ENCODE measurements around the gene WDR64. TPM values are rescaled to one million over a fixed set of nuclear protein-coding genes. Genes with fewer than 3 reads are reported as not detected.

Gene WDR64
- polyA plus RNA-seq, 1 donor from 2014 or later, result 0.21 TPM

DNA sequence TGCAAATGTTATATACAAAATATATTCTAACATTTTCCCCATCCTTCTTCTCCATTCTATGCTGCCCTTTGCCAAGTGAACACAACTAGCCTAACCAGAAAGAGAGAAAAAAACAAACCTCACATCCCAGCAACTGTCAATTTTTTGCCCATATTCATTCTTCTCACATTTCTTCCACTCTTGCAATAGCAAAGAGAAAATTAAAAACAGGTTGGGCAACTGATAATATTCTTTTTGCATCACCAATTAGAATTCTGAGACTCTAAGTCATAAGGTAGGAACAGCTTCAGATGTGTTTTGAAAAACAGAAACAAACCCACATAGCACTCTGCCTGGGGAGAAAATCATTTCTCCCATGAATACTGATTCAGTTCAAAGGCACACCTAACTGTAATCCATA, 170.8 kb downstream of the WDR64 start:
- TF ChIP-seq, protein P1, sequence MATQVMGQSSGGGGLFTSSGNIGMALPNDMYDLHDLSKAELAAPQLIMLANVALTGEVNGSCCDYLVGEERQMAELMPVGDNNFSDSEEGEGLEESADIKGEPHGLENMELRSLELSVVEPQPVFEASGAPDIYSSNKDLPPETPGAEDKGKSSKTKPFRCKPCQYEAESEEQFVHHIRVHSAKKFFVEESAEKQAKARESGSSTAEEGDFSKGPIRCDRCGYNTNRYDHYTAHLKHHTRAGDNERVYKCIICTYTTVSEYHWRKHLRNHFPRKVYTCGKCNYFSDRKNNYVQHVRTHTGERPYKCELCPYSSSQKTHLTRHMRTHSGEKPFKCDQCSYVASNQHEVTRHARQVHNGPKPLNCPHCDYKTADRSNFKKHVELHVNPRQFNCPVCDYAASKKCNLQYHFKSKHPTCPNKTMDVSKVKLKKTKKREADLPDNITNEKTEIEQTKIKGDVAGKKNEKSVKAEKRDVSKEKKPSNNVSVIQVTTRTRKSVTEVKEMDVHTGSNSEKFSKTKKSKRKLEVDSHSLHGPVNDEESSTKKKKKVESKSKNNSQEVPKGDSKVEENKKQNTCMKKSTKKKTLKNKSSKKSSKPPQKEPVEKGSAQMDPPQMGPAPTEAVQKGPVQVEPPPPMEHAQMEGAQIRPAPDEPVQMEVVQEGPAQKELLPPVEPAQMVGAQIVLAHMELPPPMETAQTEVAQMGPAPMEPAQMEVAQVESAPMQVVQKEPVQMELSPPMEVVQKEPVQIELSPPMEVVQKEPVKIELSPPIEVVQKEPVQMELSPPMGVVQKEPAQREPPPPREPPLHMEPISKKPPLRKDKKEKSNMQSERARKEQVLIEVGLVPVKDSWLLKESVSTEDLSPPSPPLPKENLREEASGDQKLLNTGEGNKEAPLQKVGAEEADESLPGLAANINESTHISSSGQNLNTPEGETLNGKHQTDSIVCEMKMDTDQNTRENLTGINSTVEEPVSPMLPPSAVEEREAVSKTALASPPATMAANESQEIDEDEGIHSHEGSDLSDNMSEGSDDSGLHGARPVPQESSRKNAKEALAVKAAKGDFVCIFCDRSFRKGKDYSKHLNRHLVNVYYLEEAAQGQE (IDR thresholded peaks at IDR 0.05; ENCODE audit: borderline replicate concordance), result no peak
- no peak for TF ChIP-seq SMC3 (conservative IDR thresholded peaks at IDR 0.05; ENCODE audit: poor library complexity)
- TF ChIP-seq EZH2 (IDR thresholded peaks at IDR 0.05; ENCODE audit: borderline replicate concordance, insufficient read depth, low read length, poor library complexity, severe bottlenecking), result no peak
- TF ChIP-seq RAD21 (conservative IDR thresholded peaks at IDR 0.05), result no peak
- TF ChIP-seq, protein P2, sequence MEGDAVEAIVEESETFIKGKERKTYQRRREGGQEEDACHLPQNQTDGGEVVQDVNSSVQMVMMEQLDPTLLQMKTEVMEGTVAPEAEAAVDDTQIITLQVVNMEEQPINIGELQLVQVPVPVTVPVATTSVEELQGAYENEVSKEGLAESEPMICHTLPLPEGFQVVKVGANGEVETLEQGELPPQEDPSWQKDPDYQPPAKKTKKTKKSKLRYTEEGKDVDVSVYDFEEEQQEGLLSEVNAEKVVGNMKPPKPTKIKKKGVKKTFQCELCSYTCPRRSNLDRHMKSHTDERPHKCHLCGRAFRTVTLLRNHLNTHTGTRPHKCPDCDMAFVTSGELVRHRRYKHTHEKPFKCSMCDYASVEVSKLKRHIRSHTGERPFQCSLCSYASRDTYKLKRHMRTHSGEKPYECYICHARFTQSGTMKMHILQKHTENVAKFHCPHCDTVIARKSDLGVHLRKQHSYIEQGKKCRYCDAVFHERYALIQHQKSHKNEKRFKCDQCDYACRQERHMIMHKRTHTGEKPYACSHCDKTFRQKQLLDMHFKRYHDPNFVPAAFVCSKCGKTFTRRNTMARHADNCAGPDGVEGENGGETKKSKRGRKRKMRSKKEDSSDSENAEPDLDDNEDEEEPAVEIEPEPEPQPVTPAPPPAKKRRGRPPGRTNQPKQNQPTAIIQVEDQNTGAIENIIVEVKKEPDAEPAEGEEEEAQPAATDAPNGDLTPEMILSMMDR (IDR thresholded peaks at IDR 0.05; ENCODE audit: poor library complexity, severe bottlenecking), result no peak
- no peak for TF ChIP-seq POLR2AphosphoS5 (IDR thresholded peaks at IDR 0.05)
- no peak for TF ChIP-seq MXI1 (conservative IDR thresholded peaks at IDR 0.05; ENCODE audit: poor library complexity, severe bottlenecking)
- no peak for TF ChIP-seq EP300 (conservative IDR thresholded peaks at IDR 0.05; ENCODE audit: poor library complexity, severe bottlenecking)
- TF ChIP-seq TAF1 (IDR thresholded peaks at IDR 0.05; ENCODE audit: low read depth), result no peak
- H3K9me3 ChIP-seq (ENCODE audit: low read length), result no peaks in the 10 kb centered on the region
- no peaks in the 10 kb centered on the region for H3K79me2 ChIP-seq (replicated peaks; ENCODE audit: insufficient read depth, low read length)
- H3K27ac ChIP-seq (ENCODE audit: low read length), result no peak overlapping the region
- H3K9ac ChIP-seq (ENCODE audit: low read length), result no peak overlapping the region
- no peaks in the 10 kb centered on the region for H3K27me3 ChIP-seq (ENCODE audit: insufficient read depth, low read depth, low read length)
- no peaks in the 10 kb centered on the region for H3K9me2 ChIP-seq (ENCODE audit: insufficient read depth, low read length)
- H2AFZ ChIP-seq (ENCODE audit: low read depth, low read length), result no peak overlapping the region
- H3F3A ChIP-seq (ENCODE audit: insufficient read depth, low read length, poor library complexity, severe bottlenecking), result no peaks in the 10 kb centered on the region
- no peaks in the 10 kb centered on the region for H4K20me1 ChIP-seq (ENCODE audit: insufficient read depth)
- H3K36me3 ChIP-seq (ENCODE audit: insufficient read depth, low read length), result no peaks in the 10 kb centered on the region
- H3K4me2 ChIP-seq (ENCODE audit: low read length), result no peak overlapping the region
- H3K4me3 ChIP-seq (ENCODE audit: low read length), result no peak overlapping the region

DNA sequence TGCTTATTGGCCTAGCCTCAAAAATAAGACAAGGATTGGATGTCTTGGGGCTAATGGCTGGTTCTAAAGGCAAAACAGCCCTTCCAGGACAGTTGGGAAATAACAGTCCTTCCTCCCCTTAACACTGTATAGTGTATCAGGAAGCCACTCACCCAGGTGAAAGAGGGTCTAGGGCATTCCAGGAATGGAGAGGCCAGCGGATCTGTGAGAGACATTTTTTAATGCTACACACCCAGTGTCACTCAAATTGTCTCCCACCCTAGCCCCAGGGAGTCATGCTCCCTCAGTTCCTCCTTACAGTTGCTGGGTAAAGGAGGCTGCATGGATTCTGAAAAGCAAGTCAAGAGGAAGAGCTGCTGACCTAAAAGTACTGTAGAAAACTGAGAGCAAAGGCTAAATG, 171.8 kb downstream of the WDR64 start:
- no peak overlapping the region for H3K27ac ChIP-seq (ENCODE audit: low read length)
- no peaks in the 10 kb centered on the region for H4K20me1 ChIP-seq (ENCODE audit: insufficient read depth)
- no peak overlapping the region for H3K4me2 ChIP-seq (ENCODE audit: low read length)
- H3K79me2 ChIP-seq (replicated peaks; ENCODE audit: insufficient read depth, low read length), result no peaks in the 10 kb centered on the region
- no peak overlapping the region for H3K4me3 ChIP-seq (ENCODE audit: low read length)
- no peaks in the 10 kb centered on the region for H3K9me2 ChIP-seq (ENCODE audit: insufficient read depth, low read length)
- no peaks in the 10 kb centered on the region for H3K9me3 ChIP-seq (ENCODE audit: low read length)
- H3K36me3 ChIP-seq (ENCODE audit: insufficient read depth, low read length), result no peaks in the 10 kb centered on the region
- no peaks in the 10 kb centered on the region for H3K27me3 ChIP-seq (ENCODE audit: insufficient read depth, low read depth, low read length)
- no peak for TF ChIP-seq MXI1 (conservative IDR thresholded peaks at IDR 0.05; ENCODE audit: poor library complexity, severe bottlenecking)
- no peak for TF ChIP-seq POLR2AphosphoS5 (IDR thresholded peaks at IDR 0.05)
- no peak for TF ChIP-seq EP300 (conservative IDR thresholded peaks at IDR 0.05; ENCODE audit: poor library complexity, severe bottlenecking)
- no peak for TF ChIP-seq TAF1 (IDR thresholded peaks at IDR 0.05; ENCODE audit: low read depth)
- no peak for TF ChIP-seq RAD21 (conservative IDR thresholded peaks at IDR 0.05)
- TF ChIP-seq, protein P1 (IDR thresholded peaks at IDR 0.05; ENCODE audit: borderline replicate concordance), result no peak
- no peak for TF ChIP-seq SMC3 (conservative IDR thresholded peaks at IDR 0.05; ENCODE audit: poor library complexity)
- TF ChIP-seq EZH2 (IDR thresholded peaks at IDR 0.05; ENCODE audit: borderline replicate concordance, insufficient read depth, low read length, poor library complexity, severe bottlenecking), result no peak
- TF ChIP-seq, protein P2 (IDR thresholded peaks at IDR 0.05; ENCODE audit: poor library complexity, severe bottlenecking), result no peak
- no peak overlapping the region for H2AFZ ChIP-seq (ENCODE audit: low read depth, low read length)
- H3K9ac ChIP-seq (ENCODE audit: low read length), result no peak overlapping the region
- no peaks in the 10 kb centered on the region for H3F3A ChIP-seq (ENCODE audit: insufficient read depth, low read length, poor library complexity, severe bottlenecking)

Data from neural cell (in vitro differentiated cells).